ENCODE results near the gene PKHD1. TPM values are rescaled to one million over a fixed set of nuclear protein-coding genes. Genes with fewer than 3 reads are reported as not detected.

Gene PKHD1
- total RNA-seq, 1 donor from 2014 or later, result 0.49 TPM

- Histone ChIP-seq H3K4me3 (no peak overlapping the region), H3K36me3 (no peaks in the 10 kb centered on the region), H3K9me3 (no peaks in the 10 kb centered on the region), H3K27me3 (no peaks in the 10 kb centered on the region), H3K4me1 (no peaks in the 10 kb centered on the region), H3K27ac (no peak overlapping the region)
- intact Hi-C loops (cut with DNase I), result no loop called here
- DNase-seq (ENCODE audit: extremely low spot score in 2 of 2), result no peak
- TF ChIP-seq, protein P1, sequence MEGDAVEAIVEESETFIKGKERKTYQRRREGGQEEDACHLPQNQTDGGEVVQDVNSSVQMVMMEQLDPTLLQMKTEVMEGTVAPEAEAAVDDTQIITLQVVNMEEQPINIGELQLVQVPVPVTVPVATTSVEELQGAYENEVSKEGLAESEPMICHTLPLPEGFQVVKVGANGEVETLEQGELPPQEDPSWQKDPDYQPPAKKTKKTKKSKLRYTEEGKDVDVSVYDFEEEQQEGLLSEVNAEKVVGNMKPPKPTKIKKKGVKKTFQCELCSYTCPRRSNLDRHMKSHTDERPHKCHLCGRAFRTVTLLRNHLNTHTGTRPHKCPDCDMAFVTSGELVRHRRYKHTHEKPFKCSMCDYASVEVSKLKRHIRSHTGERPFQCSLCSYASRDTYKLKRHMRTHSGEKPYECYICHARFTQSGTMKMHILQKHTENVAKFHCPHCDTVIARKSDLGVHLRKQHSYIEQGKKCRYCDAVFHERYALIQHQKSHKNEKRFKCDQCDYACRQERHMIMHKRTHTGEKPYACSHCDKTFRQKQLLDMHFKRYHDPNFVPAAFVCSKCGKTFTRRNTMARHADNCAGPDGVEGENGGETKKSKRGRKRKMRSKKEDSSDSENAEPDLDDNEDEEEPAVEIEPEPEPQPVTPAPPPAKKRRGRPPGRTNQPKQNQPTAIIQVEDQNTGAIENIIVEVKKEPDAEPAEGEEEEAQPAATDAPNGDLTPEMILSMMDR (IDR thresholded peaks at IDR 0.05), result no peak
- no peak for TF ChIP-seq POLR2A (IDR thresholded peaks at IDR 0.05)
- no peak for TF ChIP-seq POLR2AphosphoS5 (IDR thresholded peaks at IDR 0.05; ENCODE audit: insufficient read depth in 1 of 2, low read depth in 1 of 2)
Observed at GRCh38 chr6:51711876-51712275, 375.5 kb downstream of the PKHD1 start.

DNA sequence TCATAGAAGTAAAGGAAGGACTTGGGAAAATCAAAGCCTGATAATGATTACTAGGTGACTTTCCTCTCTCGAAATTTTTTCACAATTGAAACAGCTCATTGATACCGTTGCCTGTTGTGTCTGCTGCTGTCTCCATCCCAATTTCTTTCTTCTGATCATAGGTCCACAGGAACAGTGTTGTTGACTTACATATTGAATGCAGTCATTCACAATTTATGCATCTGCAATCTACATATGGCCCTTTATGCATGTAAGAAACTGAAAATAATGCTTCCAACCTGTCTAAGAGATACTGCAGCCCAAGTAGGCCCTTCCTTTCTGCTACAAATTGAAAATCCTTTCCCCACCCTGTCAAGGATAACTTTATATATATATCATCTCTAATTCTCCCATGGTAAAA is 381.3 kb downstream of the PKHD1 start:
- Histone ChIP-seq H3K36me3 (no peaks in the 10 kb centered on the region), H3K27me3 (no peaks in the 10 kb centered on the region), H3K27ac (no peak overlapping the region), H3K9me3 (no peaks in the 10 kb centered on the region), H3K4me1 (no peaks in the 10 kb centered on the region), H3K4me3 (no peak overlapping the region)
- intact Hi-C loops (cut with DNase I), result no loop called here
- DNase-seq (ENCODE audit: extremely low spot score in 2 of 2), result no peak
- TF ChIP-seq, protein P1 (IDR thresholded peaks at IDR 0.05), result no peak
- no peak for TF ChIP-seq POLR2AphosphoS5 (IDR thresholded peaks at IDR 0.05; ENCODE audit: insufficient read depth in 1 of 2, low read depth in 1 of 2)
- TF ChIP-seq POLR2A (IDR thresholded peaks at IDR 0.05), result no peak

DNA sequence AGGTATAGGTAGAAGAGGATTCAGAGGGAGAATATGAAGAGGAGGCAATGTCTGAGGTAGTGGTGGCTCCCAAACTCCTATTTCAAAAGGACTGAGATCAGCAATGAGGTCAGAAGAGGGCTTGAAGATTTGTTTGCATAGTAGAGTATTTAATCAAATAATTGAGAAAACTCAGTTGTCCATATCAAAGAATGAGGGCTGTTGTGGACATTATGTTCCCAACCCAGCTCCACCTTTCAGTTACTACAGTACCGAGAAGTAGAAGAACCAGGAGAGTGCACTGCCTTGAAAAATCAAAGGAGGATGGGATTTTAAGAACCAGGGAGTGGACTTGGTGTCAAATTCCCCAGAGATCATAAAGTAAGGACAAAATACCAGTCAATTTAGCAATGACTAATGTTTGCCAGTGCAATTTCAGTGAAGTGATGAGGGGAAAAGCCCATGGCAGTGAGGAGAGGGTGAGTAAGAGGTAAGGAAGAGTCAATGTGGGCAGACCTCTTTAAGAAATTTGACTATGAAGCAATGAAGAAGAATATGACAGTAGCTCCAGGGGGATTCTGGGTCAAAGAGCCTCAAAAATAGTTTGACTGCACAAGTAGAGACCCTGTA is 382.4 kb downstream of the PKHD1 start:
- no peaks in the 10 kb centered on the region for H3K27me3 ChIP-seq
- no peaks in the 10 kb centered on the region for H3K9me3 ChIP-seq
- no peak overlapping the region for H3K4me3 ChIP-seq
- H3K36me3 ChIP-seq, result no peaks in the 10 kb centered on the region
- intact Hi-C loops (cut with DNase I), result no loop called here
- no peak for DNase-seq (ENCODE audit: extremely low spot score in 2 of 2)
- no peak overlapping the region for H3K27ac ChIP-seq
- no peaks in the 10 kb centered on the region for H3K4me1 ChIP-seq
- TF ChIP-seq, protein P1 (IDR thresholded peaks at IDR 0.05), result no peak
- TF ChIP-seq POLR2AphosphoS5 (IDR thresholded peaks at IDR 0.05; ENCODE audit: insufficient read depth in 1 of 2, low read depth in 1 of 2) (no peak), POLR2A (IDR thresholded peaks at IDR 0.05) (no peak)

GRCh38 chr6:51702851-51703250 is 384.6 kb downstream of the PKHD1 start:
- H3K9me3 ChIP-seq, result no peaks in the 10 kb centered on the region
- H3K4me3 ChIP-seq, result no peak overlapping the region
- no peaks in the 10 kb centered on the region for H3K36me3 ChIP-seq
- H3K27me3 ChIP-seq, result no peaks in the 10 kb centered on the region
- TF ChIP-seq POLR2AphosphoS5 (IDR thresholded peaks at IDR 0.05; ENCODE audit: insufficient read depth in 1 of 2, low read depth in 1 of 2), result no peak
- TF ChIP-seq, protein P1 (IDR thresholded peaks at IDR 0.05), result no peak
- TF ChIP-seq POLR2A (IDR thresholded peaks at IDR 0.05), result no peak
- intact Hi-C loops (cut with DNase I), result no loop called here
- H3K4me1 ChIP-seq, result no peaks in the 10 kb centered on the region
- DNase-seq (ENCODE audit: extremely low spot score in 2 of 2), result no peak
- H3K27ac ChIP-seq, result no peak overlapping the region

- intact Hi-C loops (cut with DNase I), result no loop called here
- Histone ChIP-seq H3K27ac (no peak overlapping the region), H3K27me3 (no peaks in the 10 kb centered on the region)
Observed at GRCh38 chr6:51684603-51685002, 402.8 kb downstream of the PKHD1 start.

More at GRCh38 chr6:51684603-51685002, 402.8 kb downstream of the PKHD1 start:
- H3K9me3 ChIP-seq, result no peaks in the 10 kb centered on the region
- TF ChIP-seq POLR2AphosphoS5 (IDR thresholded peaks at IDR 0.05; ENCODE audit: insufficient read depth in 1 of 2, low read depth in 1 of 2) (no peak), POLR2A (IDR thresholded peaks at IDR 0.05) (no peak)
- TF ChIP-seq, protein P1 (IDR thresholded peaks at IDR 0.05), result no peak
- no peaks in the 10 kb centered on the region for H3K4me1 ChIP-seq
- DNase-seq (ENCODE audit: extremely low spot score in 2 of 2), result no peak
- no peak overlapping the region for H3K4me3 ChIP-seq
- no peaks in the 10 kb centered on the region for H3K36me3 ChIP-seq
